MM.1S (cell line): ENCODE measurements around the gene UBAP2L.

Experiments
- DNase-seq: peaks from one replicate; pipeline ENCODE4 v3.0.0-alpha.2; 2015
- H2AFZ ChIP-seq: fragments of 300-600 bp; sonication (generic); 2 replicates; pipeline ENCODE4 v1.6.0; 2016; ENCODE audit warnings: antibody characterized with exemption, low read length
- H3F3A ChIP-seq: fragments of 300-600 bp; sonication (generic); 2 replicates; pipeline ENCODE4 v1.6.1; 2016; ENCODE audit warnings: mild to moderate bottlenecking, antibody characterized with exemption, low read length, moderate library complexity, mixed read lengths; ENCODE audit not compliant: insufficient read depth
- H3K27ac ChIP-seq: fragments of 300-600 bp; sonication (generic); 2 replicates; pipeline ENCODE4 v1.5.1; 2016; ENCODE audit warnings: mild to moderate bottlenecking, low read length
- H3K27me3 ChIP-seq: fragments of 300-600 bp; sonication (generic); replicated peaks from 2 replicates; pipeline ENCODE4 v1.6.0; 2016; ENCODE audit warnings: low read length; ENCODE audit not compliant: insufficient read depth
- H3K36me3 ChIP-seq: fragments of 300-600 bp; sonication (generic); replicated peaks from 2 replicates; pipeline ENCODE4 v1.6.1; 2016; ENCODE audit warnings: mild to moderate bottlenecking, low read length, mixed read lengths; ENCODE audit not compliant: insufficient read depth
- H3K4me1 ChIP-seq: fragments of 300-600 bp; sonication (generic); 2 replicates; pipeline ENCODE4 v1.6.1; 2016; ENCODE audit warnings: low read length, mixed read lengths
- H3K4me2 ChIP-seq: fragments of 300-600 bp; sonication (generic); 2 replicates; pipeline ENCODE4 v1.6.0; 2016; ENCODE audit warnings: low read depth, low read length
- H3K4me3 ChIP-seq: fragments of 300-600 bp; sonication (generic); 2 replicates; pipeline ENCODE4 v1.5.1; 2016; ENCODE audit warnings: low read length, mixed read lengths
- H3K79me2 ChIP-seq: fragments of 300-600 bp; sonication (generic); 2 replicates; pipeline ENCODE4 v1.6.1; 2016; ENCODE audit warnings: mixed run types, low read length, mixed read lengths
- H3K9ac ChIP-seq: fragments of 300-600 bp; sonication (generic); 2 replicates; pipeline ENCODE4 v1.6.1; 2016; ENCODE audit warnings: low read length, mixed read lengths
- H3K9me2 ChIP-seq: fragments of 300-600 bp; sonication (generic); replicated peaks from 2 replicates; pipeline ENCODE4 v1.6.1; 2016; ENCODE audit warnings: mild to moderate bottlenecking, low read length, mixed read lengths; ENCODE audit not compliant: insufficient read depth
- H3K9me3 ChIP-seq: fragments of 300-600 bp; sonication (generic); replicated peaks from 2 replicates; pipeline ENCODE4 v1.6.1; 2016; ENCODE audit warnings: mild to moderate bottlenecking, low read length, mixed read lengths; ENCODE audit not compliant: insufficient read depth
- H4K20me1 ChIP-seq: fragments of 300-600 bp; sonication (generic); 2 replicates; pipeline ENCODE4 v1.6.1; 2016; ENCODE audit warnings: mild to moderate bottlenecking, low read length, moderate library complexity, mixed read lengths; ENCODE audit not compliant: insufficient read depth
- CTCF ChIP-seq: fragments of 300-600 bp; sonication (generic); IDR thresholded peaks from 2 replicates; pipeline ENCODE4 v1.5.1; 2016; ENCODE audit warnings: antibody characterized with exemption, low read length, mixed read lengths
- EZH2 ChIP-seq: fragments of 300-600 bp; sonication (generic); optimal IDR thresholded peaks from 2 replicates; pipeline ENCODE3; 2017; ENCODE audit warnings: low read depth, mild to moderate bottlenecking, antibody characterized with exemption, low read length, mixed read lengths
- EZH2phosphoT487 ChIP-seq: fragments of 300-600 bp; sonication (generic); IDR thresholded peaks from 2 replicates; pipeline ENCODE4 v1.6.1; 2018; ENCODE audit warnings: antibody characterized with exemption, low read length

UBAP2L gene

DNA sequence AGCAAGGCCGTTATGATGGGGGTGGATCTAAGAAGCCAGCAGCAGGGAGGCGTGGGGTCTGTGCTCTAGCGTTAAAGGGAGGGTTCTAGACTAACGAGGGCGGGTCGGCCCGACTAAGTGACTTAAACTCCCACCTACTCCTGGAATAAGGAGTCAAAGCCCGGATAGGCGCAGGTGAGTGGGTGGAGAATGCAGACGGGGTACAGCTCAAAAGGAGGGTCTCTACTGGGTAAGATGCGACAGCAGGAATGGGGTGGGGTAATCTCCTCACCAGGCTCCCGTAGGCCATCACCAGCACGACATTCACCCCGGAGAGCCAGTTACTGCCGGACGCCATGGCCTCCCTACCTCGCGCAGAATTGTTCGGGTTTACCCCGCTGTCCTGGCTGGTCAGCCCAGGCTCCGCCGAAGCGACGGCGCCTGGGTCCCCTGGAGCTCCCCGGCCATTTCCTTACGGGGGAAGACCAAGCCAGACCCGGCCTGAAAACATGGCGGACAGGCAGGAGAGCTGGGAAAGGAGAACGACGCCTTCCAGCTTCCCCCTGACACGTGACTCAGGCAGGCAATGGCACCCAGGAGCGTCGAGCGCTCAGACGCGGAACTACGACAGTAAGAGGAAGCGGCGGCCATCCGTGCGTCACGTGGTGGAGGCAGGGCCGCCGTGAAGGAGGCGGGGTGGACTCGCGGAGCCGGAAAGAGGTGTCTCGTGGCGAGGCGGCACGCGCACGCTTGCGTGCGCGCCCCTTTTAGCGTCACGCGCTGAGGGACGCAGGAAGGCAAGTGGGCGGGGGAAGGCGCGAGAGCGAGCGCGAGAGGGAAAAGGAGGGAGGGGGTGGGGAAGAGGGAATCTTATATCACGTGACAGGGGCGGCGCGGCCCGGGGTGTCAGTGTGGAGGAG, at the start of gene UBAP2L:
Gene UBAP2L, plus strand, starts transcription at position 885 of the 899 bp plus-strand sequence. CDS start 4,169 bp downstream, outside the sequence.
- peaks cover 22% of the 10 kb centered on the region for H4K20me1 ChIP-seq
- H3F3A ChIP-seq: no peaks in the 10 kb centered on the region; the same call in 1 of the 2 replicates
- peak; percentile 100 for DNase-seq
- peaks cover 25% of the 10 kb centered on the region for H3K4me1 ChIP-seq
- peak within 1 kb of the TSS; percentile 97 for H3K9ac ChIP-seq
- H3K9me3 ChIP-seq: no peaks in the 10 kb centered on the region
- H3K4me2 ChIP-seq: peak within 1 kb of the TSS; percentile 88
- no peaks in the 10 kb centered on the region for H3K9me2 ChIP-seq
- H3K79me2 ChIP-seq: peaks cover 95% of the 10 kb centered on the region
- TF ChIP-seq EZH2phosphoT487: no peak
- no peak for TF ChIP-seq CTCF
- no peak for TF ChIP-seq EZH2
- H2AFZ ChIP-seq: peak within 1 kb of the TSS; percentile 76
- H3K4me3 ChIP-seq: peak within 1 kb of the TSS; percentile 89
- peak within 1 kb of the TSS; percentile 83 for H3K27ac ChIP-seq
- no peaks in the 10 kb centered on the region for H3K27me3 ChIP-seq
- H3K36me3 ChIP-seq: peaks cover 14% of the 10 kb centered on the region; the same call in 1 of the 2 replicates

GRCh38 chr1:154171223-154171583, 49.6 kb upstream of the UBAP2L start:
- H4K20me1 ChIP-seq: peaks cover 36% of the 10 kb centered on the region
- H3K79me2 ChIP-seq: peaks cover 91% of the 10 kb centered on the region
- no peak overlapping the region for H3K27ac ChIP-seq

DNA sequence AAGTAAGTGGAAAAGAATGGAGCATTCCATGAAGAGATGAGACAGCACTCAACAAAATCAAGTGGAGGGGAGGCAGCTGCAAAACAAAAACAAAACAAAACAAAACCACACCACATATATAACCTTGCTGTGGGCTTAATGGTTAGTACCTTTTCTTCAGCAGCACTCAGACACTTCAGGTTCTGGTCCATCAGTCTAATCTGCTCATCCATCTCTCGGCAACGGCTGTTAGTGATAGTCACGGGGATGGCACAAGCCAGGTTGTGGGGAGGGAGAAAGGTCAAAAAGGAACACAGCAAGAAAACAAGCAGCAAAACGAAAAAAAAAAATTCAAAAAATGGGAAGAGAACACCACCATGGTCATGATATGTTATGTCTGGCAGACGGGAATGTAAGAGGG, 48.9 kb upstream of the UBAP2L start:
- H3F3A ChIP-seq: peaks cover 9% of the 10 kb centered on the region
- H3K9me3 ChIP-seq: no peaks in the 10 kb centered on the region
- no peaks in the 10 kb centered on the region for H3K27me3 ChIP-seq
- H3K79me2 ChIP-seq: peaks cover 93% of the 10 kb centered on the region
- H3K4me1 ChIP-seq: peaks cover 9% of the 10 kb centered on the region
- H3K9ac ChIP-seq: no peak overlapping the region
- peaks cover 54% of the 10 kb centered on the region for H3K36me3 ChIP-seq
- no peak for DNase-seq
- no peaks in the 10 kb centered on the region for H3K9me2 ChIP-seq
- TF ChIP-seq EZH2phosphoT487 (no peak), EZH2 (no peak), CTCF (no peak)
- no peak overlapping the region for H3K4me2 ChIP-seq
- H3K27ac ChIP-seq: no peak overlapping the region
- H3K4me3 ChIP-seq: no peak overlapping the region
- no peak overlapping the region for H2AFZ ChIP-seq
- peaks cover 41% of the 10 kb centered on the region for H4K20me1 ChIP-seq

More at GRCh38 chr1:154171223-154171583, 49.6 kb upstream of the UBAP2L start:
- H3K9me2 ChIP-seq: no peaks in the 10 kb centered on the region
- 0 out of 2 replicates have a peak, but pooled peaks cover 7% of the 10 kb centered on the region for H3K4me1 ChIP-seq
- H3K9me3 ChIP-seq: no peaks in the 10 kb centered on the region
- no peak overlapping the region for H3K4me2 ChIP-seq
- no peak for DNase-seq
- H3K36me3 ChIP-seq: peaks cover 54% of the 10 kb centered on the region
- no peak overlapping the region for H2AFZ ChIP-seq
- H3F3A ChIP-seq: peaks cover 9% of the 10 kb centered on the region
- no peak overlapping the region for H3K4me3 ChIP-seq
- H3K9ac ChIP-seq: no peak overlapping the region
- no peaks in the 10 kb centered on the region for H3K27me3 ChIP-seq
- no peak for TF ChIP-seq EZH2phosphoT487
- TF ChIP-seq CTCF: no peak
- no peak for TF ChIP-seq EZH2
